NCI-H748 (cell line): Measurements from ENCODE around the gene RLN3.
A peak's percentile ranks its signal among the peaks of the same experiment; 100 is the strongest.

ENCODE experiments used
- DNase-seq: peaks from one replicate; lab custom pipeline; 2025; ENCODE audit not compliant: unreplicated experiment; lab: John Stamatoyannopoulos, UW

RLN3 gene

GRCh38 chr19:14054099-14054498 is 26.2 kb downstream of the RLN3 start:
- no peak for DNase-seq

GRCh38 chr19:14054721-14055120 is 26.8 kb downstream of the RLN3 start:
- DNase-seq, result no peak

- no peak for DNase-seq
These were observed 27.4 kb downstream of the RLN3 start for GRCh38 chr19:14055396-14055795.

- no peak for DNase-seq
These were observed 28.2 kb downstream of the RLN3 start for GRCh38 chr19:14056069-14056666.

- DNase-seq, result no peak
These were observed 28.9 kb downstream of the RLN3 start for GRCh38 chr19:14056741-14057356.

- no peak for DNase-seq
These were observed 30.5 kb downstream of the RLN3 start for GRCh38 chr19:14058182-14059092.

- peak; percentile 12 for DNase-seq
These were observed 31.1 kb downstream of the RLN3 start for GRCh38 chr19:14059093-14059480.

GRCh38 chr19:14059652-14060155 is 31.8 kb downstream of the RLN3 start:
- DNase-seq, result no peak

GRCh38 chr19:14061081-14061749 is 33.3 kb downstream of the RLN3 start:
- DNase-seq, result no peak

GRCh38 chr19:14061751-14062557 is 34.0 kb downstream of the RLN3 start, which contains the start of gene PALM3:
Gene PALM3 (minus strand): TSS chr19:14062076. CDS start chr19:14061980, 96 bp downstream.
- no peak for DNase-seq

GRCh38 chr19:14062558-14062855 is 34.6 kb downstream of the RLN3 start:
- DNase-seq, result no peak

- DNase-seq, result no peak
These were observed 35.2 kb downstream of the RLN3 start for GRCh38 chr19:14063105-14063504.

- DNase-seq, result no peak
These were observed 38.2 kb downstream of the RLN3 start for GRCh38 chr19:14066134-14066533.

GRCh38 chr19:14070268-14071050 is 42.5 kb downstream of the RLN3 start:
- no peak for DNase-seq

- peak; percentile 79 for DNase-seq
These were observed 44.8 kb downstream of the RLN3 start, which contains the start of gene MISP3 for GRCh38 chr19:14072535-14073260. Gene MISP3 (plus strand): TSS chr19:14072786. CDS start chr19:14073310, 524 bp downstream.

- DNase-seq, result peak; percentile 79
These were observed 45.4 kb downstream of the RLN3 start for GRCh38 chr19:14073261-14073924.

GRCh38 chr19:14073925-14074838 is 46.2 kb downstream of the RLN3 start:
- DNase-seq, result peak; percentile 64
